Measurements from ENCODE around the gene MLXIP.
A peak's percentile ranks its signal among the peaks of the same experiment; 100 is the strongest.

The MLXIP gene

DNA sequence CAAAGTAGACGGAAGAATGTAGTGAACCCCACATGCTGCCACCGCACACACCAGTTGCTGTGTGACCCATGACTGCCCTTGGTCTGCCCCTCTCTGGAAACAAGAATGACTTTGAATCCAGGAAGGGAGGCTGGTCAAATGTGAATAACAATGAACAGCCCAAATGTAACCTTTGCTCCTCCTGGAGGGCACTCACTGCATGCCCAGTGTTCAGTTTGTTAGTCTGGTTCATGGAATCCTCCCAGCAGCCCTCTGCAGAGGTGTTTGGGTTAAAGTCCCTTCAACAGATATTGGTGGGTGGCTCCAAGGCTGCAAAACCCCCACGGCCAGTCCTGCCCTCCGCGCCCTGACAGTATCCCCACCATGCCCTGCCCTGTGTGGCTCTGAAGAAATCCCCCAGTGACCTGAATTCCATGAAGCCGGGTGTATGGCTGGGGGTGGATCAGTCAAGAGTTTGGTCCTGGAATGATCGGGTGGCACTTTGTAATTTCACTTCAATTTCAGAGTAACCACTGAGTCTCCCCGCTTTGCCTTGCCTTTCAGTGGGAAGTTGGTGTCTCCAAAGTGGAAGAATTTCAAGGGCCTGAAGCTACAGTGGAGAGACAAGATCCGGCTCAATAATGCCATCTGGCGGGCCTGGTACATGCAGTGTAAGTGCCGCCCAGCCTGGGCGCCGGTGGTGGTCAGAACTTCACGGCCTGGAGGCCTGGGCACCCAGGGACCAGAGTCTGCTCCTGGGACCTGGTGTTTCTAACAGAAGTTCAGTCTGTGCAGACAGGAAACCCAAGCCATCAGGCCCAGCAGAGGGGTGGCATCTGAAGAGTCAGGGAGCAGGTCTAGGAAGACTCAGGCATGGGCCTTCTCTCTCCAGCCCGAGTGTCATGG lies 48.4 kb downstream of the MLXIP start:
- no peak for DNase-seq

DNA sequence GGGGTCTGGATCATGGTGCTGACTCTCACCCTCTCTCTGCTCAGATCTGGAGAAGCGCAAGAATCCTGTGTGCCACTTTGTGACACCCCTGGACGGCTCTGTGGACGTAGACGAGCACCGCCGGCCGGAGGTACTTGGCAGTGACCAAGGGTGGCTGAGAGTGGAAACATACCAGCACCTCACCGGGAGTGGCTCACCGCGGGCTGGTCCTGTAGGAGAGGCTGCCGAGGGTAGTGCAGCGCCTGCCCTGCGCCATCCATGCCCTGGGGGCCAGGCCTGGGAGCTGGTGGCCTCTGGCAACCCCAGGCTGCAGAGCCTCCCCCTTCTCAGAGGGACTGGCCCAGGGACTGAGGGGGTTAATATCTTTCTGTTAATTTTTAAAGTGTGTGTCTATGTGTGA lies 49.3 kb downstream of the MLXIP start:
- DNase-seq: no peak

DNA sequence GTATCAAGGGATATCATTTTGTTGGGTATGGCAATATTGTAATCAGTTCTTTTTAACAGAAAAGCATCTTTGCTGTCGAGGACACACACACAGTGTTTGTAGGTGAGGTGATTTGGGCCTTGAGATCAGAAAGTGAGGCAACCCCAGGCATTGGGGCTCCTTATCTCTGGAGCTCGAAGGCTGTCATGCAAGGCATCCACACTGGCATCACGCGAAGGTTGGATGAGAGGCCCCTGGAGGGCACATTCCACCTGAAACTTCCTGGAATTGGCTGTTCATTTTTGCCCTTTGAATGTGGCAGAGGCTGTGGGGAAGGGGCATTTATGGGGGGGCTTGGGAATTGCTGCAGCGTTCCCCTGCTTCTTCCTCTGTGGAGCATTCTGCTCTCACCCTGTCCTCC lies 49.9 kb downstream of the MLXIP start:
- no peak for DNase-seq

DNA sequence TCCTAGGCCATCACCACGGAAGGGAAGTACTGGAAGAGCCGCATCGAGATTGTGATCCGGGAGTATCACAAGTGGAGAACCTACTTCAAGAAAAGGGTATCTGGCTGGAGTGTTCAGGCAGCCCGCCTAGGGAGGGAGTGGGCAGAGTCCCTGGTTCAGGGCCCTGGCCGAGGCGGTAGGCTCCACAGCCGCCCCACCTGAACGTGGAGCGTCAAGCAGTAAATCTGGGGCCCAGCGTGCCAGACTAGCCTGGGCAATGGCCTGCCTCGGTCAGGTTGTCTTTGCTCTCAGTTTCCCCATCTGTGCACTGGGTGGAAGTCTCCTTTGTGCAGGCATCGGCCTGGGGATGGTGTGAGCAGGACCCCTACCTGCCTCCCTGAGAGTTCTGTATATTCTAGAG lies 50.6 kb downstream of the MLXIP start:
- no peak for DNase-seq

- peak; percentile 19 for DNase-seq
These were observed 51.6 kb downstream of the MLXIP start for GRCh38 chr12:122130150-122130549.

DNA sequence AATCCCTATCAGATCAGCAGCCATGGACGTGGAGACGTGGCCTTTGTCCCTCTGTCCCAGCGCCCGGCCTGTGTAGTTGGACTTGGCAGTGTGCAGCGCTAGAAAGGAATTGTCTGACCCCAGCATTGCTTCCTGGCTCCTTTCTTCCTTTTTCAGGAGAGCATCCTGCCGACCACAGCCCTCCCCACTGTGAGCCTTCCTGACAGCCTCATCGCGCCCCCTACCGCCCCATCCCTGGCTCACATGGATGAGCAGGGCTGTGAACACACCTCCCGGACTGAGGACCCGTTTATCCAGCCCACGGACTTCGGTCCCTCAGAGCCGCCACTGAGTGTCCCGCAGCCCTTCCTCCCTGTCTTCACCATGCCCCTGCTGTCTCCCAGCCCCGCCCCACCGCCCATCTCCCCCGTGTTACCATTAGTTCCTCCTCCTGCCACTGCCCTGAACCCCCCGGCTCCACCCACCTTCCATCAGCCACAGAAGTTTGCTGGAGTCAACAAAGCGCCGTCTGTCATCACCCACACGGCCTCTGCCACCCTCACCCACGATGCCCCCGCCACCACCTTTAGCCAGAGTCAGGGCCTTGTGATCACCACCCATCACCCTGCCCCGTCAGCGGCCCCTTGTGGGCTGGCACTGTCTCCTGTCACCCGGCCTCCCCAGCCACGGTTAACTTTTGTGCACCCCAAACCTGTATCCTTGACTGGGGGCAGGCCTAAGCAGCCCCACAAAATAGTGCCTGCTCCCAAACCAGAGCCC lies 54.8 kb downstream of the MLXIP start:
- DNase-seq: no peak

GRCh38 chr12:122135437-122136031 lies 57.0 kb downstream of the MLXIP start:
- DNase-seq: no peak

DNA sequence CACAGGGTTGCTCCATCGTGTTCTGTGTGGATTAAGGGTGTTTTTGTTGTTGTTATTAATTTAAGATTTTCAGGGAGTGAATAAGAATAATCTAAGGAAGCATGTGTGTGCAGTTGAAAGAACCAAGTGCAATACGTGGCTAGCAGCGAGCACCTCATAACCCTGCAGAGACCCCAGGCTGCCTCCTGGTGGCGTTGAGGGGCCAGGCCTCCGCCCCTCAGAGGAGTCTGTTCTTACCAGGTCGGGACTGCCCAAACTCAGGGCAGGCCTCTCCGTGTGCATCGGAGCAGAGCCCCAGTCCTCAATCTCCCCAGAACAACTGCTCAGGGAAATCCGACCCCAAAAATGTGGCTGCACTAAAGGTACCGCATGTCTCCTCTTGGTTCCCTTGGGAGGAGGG lies 58.7 kb downstream of the MLXIP start:
- DNase-seq: no peak

DNA sequence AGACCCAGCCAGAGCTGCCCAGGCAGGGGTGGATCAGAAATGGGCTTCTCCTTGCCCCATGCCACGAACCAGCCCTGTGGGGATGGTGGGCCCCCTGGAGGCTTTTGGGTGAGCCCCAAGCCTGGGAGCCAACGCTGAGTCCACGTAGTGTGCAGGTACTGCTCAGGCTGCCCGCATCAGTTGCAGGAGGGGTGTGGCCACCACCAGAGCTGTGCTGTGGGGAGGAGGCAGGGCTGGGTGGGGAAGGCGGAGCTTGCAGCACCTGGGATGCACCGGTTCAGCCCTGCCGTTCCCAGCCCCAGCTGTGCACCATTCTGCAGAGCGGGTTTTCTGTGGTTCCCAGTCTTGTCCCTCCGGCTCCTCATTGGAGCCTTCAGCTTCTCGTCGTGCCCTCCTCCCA lies 59.1 kb downstream of the MLXIP start:
- no peak for DNase-seq

- DNase-seq: no peak
These were observed 59.6 kb downstream of the MLXIP start for GRCh38 chr12:122138181-122138580.

GRCh38 chr12:122138616-122139015 lies 60.1 kb downstream of the MLXIP start:
- DNase-seq: no peak

- DNase-seq: no peak
These were observed 60.7 kb downstream of the MLXIP start for GRCh38 chr12:122139266-122139665.

DNA sequence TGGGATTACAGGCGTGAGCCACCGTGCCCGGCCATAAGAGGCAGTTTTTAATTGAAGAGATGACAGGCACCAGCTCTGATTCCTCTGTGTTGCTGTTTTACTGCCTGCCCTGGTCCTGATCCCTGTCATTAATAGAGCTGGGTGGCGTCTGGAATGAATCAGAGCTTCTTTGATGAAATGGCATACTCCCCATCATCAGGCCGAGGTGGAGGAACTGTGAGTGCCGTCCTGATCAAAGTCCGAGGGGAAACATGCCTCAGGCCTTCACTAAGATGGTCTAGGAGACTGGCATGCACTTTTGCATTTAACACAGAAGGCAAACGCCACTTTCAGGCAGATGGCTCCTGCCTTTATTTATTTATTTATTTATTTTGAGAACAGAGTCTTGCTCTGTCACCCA lies 61.4 kb downstream of the MLXIP start:
- no peak for DNase-seq

DNA sequence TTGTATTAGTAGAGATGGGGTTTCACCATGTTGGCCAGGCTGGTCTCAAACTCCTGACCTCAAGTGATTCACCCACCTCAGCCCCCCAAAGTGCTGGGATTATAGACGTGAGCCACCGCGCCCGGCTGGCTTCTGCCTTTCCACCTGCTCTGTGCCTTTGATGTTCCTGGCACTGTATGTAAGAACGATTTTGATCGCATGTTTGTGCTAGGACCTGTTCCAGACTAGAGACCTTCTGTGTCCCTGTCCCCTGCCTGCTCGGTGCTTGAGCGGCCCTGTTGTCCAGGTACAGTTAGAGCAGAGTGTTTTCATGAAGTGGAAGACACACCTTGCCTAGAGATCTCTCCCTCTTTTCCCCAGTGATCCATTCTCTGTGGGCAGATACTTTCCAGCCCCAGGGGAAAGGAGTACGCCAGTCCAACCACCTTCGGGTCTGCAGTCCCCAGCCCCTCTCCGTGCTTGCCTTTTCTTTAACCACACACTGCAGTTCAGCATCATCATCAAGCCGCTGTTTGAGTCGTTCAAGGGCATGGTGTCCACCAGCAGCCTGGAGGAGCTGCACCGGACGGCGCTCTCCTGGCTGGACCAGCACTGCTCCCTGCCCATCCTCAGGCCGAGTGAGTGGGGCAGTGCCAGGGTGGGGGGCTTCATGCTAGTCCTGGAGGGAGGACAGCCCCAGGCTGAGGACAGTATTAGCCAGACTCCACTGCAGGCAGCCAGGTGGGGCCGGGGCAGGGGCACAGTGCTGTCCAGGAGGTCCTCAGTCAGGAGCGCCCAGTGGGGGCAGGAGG lies 62.1 kb downstream of the MLXIP start:
- no peak for DNase-seq

- no peak for DNase-seq
These were observed 63.6 kb downstream of the MLXIP start for GRCh38 chr12:122141911-122142725.

DNA sequence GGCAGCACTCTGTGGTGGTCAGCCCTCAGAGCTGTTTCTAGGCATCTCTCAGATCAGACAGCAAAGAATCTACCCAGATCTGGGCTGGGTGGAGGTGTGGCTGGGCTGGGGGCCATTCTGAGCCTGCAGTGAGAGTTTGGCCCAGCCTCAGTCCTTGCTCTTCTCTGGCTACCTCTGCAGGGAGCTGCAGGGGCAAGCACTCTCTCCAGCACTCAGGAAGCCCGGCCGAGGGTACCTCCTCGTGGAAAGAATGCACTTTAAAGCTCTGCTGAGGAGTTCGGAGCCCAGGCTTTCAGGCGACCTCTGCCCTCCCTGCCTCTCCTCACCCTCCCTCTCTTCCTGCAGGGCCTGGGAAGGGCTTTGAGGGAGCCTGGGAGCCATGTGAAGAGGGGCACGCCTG lies 64.3 kb downstream of the MLXIP start:
- no peak for DNase-seq

DNA sequence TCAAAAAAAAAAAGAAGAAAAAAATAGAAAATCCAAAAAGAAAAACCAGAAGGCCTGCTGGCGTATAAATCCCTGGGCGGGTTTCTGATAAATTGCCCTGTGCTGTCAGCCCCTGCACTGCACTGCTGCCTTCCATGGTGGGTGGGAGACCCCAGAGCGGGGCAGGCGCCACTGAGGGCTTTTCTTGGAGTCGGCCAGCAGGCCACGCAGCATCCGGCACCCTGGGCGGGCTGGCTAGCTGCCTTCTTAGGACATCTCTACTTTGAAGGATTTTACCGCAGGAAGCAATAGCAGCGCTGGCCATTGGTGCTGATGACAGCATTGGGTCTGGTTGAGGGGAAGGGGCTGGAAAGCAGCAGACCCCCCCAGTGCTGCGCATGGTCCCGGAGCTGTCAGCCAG lies 66.3 kb downstream of the MLXIP start:
- no peak for DNase-seq

DNA sequence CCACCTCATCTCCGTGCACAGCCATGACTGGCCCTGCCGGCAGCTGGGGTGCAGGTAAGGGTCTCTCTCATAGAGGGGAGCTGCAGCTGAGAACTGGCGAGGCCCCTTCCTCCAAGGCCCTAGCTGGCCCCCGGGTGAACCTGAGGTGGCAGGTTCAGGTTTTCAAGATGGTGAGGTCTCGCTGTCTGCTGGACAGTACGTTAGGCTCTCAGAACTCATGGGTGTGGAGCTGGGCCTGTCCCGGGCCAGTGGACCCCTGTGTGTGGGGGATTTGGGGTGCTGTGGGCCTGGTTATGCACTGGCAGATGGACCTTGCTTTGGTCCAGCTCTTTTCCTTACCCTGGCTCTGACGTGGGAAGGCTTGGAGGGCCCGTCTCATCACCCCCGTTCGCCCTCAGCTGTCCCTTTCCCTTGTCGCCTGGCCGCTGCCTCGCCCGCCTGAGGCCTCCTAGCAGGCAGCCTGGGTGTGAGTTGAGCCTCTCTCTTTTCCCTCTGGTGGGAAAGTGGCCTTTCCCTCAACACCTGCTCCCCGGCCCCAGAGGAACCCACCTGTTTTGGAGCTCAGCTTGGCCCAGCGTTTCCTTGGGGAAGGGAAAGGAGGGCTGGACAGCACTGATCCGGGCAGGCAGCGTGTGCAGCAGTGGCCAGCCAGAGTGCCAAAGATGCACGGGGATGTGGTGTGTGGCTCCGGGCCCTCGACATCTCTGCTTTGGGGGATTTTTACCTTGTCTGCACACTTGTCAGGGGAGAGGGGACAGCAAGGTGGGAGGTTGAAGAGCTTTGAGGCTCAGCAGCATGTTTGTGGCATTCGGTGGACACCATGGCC lies 67.2 kb downstream of the MLXIP start:
- no peak for DNase-seq

GRCh38 chr12:122147514-122148290 lies 69.1 kb downstream of the MLXIP start:
- no peak for DNase-seq

GRCh38 chr12:122148657-122149056 lies 70.1 kb downstream of the MLXIP start:
- no peak for DNase-seq

All from fibroblast of skin of back (primary cell).